ENCODE results near the gene HNRNPAB.

- TF ChIP-seq POLR2A (IDR thresholded peaks at IDR 0.05), result no peak
- TF ChIP-seq CTCF (IDR thresholded peaks at IDR 0.05), result no peak
- TF ChIP-seq EP300 (IDR thresholded peaks at IDR 0.05), result no peak
- no peak for TF ChIP-seq POLR2AphosphoS5 (IDR thresholded peaks at IDR 0.05)
Observed at GRCh38 chr5:178238711-178239592, 34.6 kb downstream of the HNRNPAB start.
